ENCODE results near the gene TRAM2. TPM values are rescaled to one million over a fixed set of nuclear protein-coding genes. Genes with fewer than 3 reads are reported as not detected.

TRAM2 gene
- total and polyA plus RNA-seq, 2 of the 8 experiments (the other 6 are each of a cell fraction or from before 2014, with no cell fraction given) = 9.0 to 21.4 TPM

- Histone ChIP-seq H3K23ac (ENCODE audit: insufficient read length) (no peak overlapping the region), H3K79me1 (ENCODE audit: low read depth, low read length) (peaks cover 5% of the 10 kb centered on the region; the same call in 1 of the 2 replicates), H4K8ac (ENCODE audit: extremely low read depth, insufficient read depth, low read length) (no peak overlapping the region), H2AFZ (ENCODE audit: low read length) (no peak overlapping the region), H3K9me3 (ENCODE audit: insufficient read depth in 2 of 2, low read depth in 1 of 2, low read length in 1 of 2) (no peaks in the 10 kb centered on the region), H2BK5ac (ENCODE audit: low read depth, low read length) (peak overlapping the region; percentile 68; the same call in 1 of the 2 replicates), H4K91ac (replicated peaks; ENCODE audit: insufficient read length, low read length) (peak overlapping the region; percentile 51), H3K4me2 (ENCODE audit: insufficient read depth in 1 of 2, low read depth in 2 of 2, low read length in 2 of 2) (peak overlapping the region in 1 of 2 experiments; percentile 46; a peak in 1 of 4 replicates), H3K18ac (ENCODE audit: extremely low read depth, low read length) (peak overlapping the region; percentile 53; the same call in 1 of the 2 replicates), H3K4me1 (replicated peaks in 1 of 4; ENCODE audit: control insufficient read depth in 3 of 4, insufficient read depth in 4 of 4, low read length in 3 of 4) (peaks cover 7 to 20% (median 15%) of the 10 kb centered on the region in 4 experiments), H2BK120ac (replicated peaks; ENCODE audit: low read depth, low read length) (peak overlapping the region; percentile 45), H3K4ac (replicated peaks; ENCODE audit: insufficient read length, low read depth, low read length) (no peak overlapping the region), H3K23me2 (ENCODE audit: low read depth, low read length) (no peaks in the 10 kb centered on the region), H2BK20ac (ENCODE audit: low read length) (0 out of 2 replicates have a peak overlapping the region, but pooled peaks have one; percentile 29), H3K56ac (replicated peaks; ENCODE audit: insufficient read length, low read depth, low read length) (no peak overlapping the region), H3K4me3 (ENCODE audit: extremely low read depth in 1 of 4, insufficient read depth in 2 of 4, low read depth in 3 of 4, low read length in 4 of 4) (no peak overlapping the region; a peak in 1 of 8 replicates), H3K27me3 (replicated peaks in 1 of 4; ENCODE audit: control insufficient read depth in 3 of 4, extremely low read depth in 1 of 4, insufficient read depth in 3 of 4, low read length in 3 of 4) (no peaks in the 10 kb centered on the region), H4K5ac (ENCODE audit: insufficient read length, low read depth, low read length) (no peak overlapping the region), H2AK5ac (ENCODE audit: low read depth, low read length) (peak overlapping the region; percentile 24), H3K27ac (ENCODE audit: low read depth, low read length) (peak overlapping the region; percentile 88), H3K14ac (ENCODE audit: insufficient read length) (no peak overlapping the region), H3K79me2 (ENCODE audit: control insufficient read depth in 1 of 2, insufficient read depth in 2 of 2, low read length in 2 of 2) (peaks cover 0 to 3% of the 10 kb centered on the region in 2 experiments; a peak in 2 of 4 replicates), H3K36me3 (ENCODE audit: control insufficient read depth in 2 of 4, insufficient read depth in 4 of 4, low read length in 3 of 4) (peaks cover 0 to 7% (median 0%) of the 10 kb centered on the region in 4 experiments; a peak in 2 of 8 replicates), H2BK15ac (ENCODE audit: low read length) (peak overlapping the region; percentile 2; the same call in 1 of the 2 replicates), H3K9ac (replicated peaks in 1 of 4; ENCODE audit: extremely low read depth in 1 of 4, low read depth in 3 of 4, low read length in 3 of 4) (peak overlapping the region in 1 of 4 experiments; percentile 36; a peak in 2 of 7 replicates), H2BK12ac (ENCODE audit: low read depth, low read length) (peak overlapping the region; percentile 86), H4K20me1 (replicated peaks in 1 of 2; ENCODE audit: control insufficient read depth in 1 of 2, insufficient read depth in 2 of 2, low read length in 2 of 2) (peaks cover 0 to under 1% of the 10 kb centered on the region in 2 experiments)
- FAIRE-seq (no peak), DNase-seq (ENCODE audit: low read depth in 1 of 2, low spot score in 2 of 2) (no peak)
- CTCF ChIA-PET (ENCODE audit: partially characterized antibody) = interaction anchor here (1.0 to 1.6 kb wide), 2 partner anchors 72 to 80 kb away, joined by 3 to 7 read pairs; no protein-coding TSS in a partner anchor
- POLR2A ChIA-PET (ENCODE audit: partially characterized antibody) = interaction anchor here (0.8 to 1.0 kb wide), 2 partner anchors 10 kb away, joined by 3 to 4 read pairs; no protein-coding TSS in a partner anchor
- WGBS, 2 experiments (ENCODE audit: extremely low coverage in 1 of 2, insufficient coverage in 1 of 2, insufficient read length in 1 of 2, insufficient replicate concordance in 2 of 2, low coverage in 1 of 2, low lambda C conversion rate in 2 of 2, missing lambda C conversion rate in 1 of 2) = 92% methylated on average over 13 of the region's 13 CpGs; no CpG with 5 or more reads in 1 of the 2 experiments
- TF ChIP-seq SIX5 (IDR thresholded peaks at IDR 0.05; ENCODE audit: low read depth, low read length) (no peak), CEBPB (IDR thresholded peaks at IDR 0.05; ENCODE audit: low read depth, low read length) (no peak), KDM1A (IDR thresholded peaks at IDR 0.05; ENCODE audit: borderline replicate concordance, low read length) (no peak), SAP30 (IDR thresholded peaks at IDR 0.05; ENCODE audit: insufficient read depth, insufficient replicate concordance, low read length) (no peak), SP4 (IDR thresholded peaks at IDR 0.05; ENCODE audit: low read length) (no peak), ATF2 (IDR thresholded peaks at IDR 0.05; ENCODE audit: low read length) (no peak), USF2 (IDR thresholded peaks at IDR 0.05; ENCODE audit: low read length) (no peak), CTBP2 (IDR thresholded peaks at IDR 0.05; ENCODE audit: borderline replicate concordance, insufficient read depth, insufficient read length, low read length) (no peak), BACH1 (IDR thresholded peaks at IDR 0.05; ENCODE audit: low read length) (no peak)
Observed at GRCh38 chr6:52518279-52518945, 58.4 kb downstream of the TRAM2 start.
